ENCODE results near the gene STX18.

DNA sequence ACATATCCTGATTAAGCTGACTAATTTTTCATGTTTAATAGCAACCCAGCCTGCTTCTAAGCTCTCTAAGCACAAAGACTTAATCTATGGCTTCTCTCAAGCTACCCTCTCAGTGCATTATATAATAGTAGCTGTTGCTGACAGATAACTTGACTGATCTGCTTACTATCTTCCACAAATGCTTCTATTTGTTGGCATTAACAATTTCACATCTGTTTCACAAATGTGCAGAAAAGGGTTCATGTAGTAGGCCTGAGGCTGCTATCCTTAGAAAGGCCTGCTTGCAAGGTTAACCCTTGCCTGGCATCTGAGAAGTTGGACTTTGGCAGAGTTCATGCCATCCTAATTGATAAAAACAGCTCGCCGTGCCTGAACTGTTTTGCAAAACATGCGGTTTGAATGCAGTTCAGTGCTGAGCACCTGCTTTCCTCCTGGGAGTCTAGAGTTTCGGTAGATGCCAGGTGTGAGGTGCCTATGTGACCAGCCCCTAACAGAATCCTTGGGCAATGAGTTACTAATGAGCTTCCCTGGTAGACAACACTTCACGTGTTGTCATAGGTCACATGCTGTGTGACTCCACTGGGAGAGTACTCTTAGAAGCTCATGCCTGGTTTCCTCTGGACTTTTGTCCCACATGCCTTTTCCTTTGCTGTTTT, 86.5 kb downstream of the STX18 start:
- TF ChIP-seq, protein P1, sequence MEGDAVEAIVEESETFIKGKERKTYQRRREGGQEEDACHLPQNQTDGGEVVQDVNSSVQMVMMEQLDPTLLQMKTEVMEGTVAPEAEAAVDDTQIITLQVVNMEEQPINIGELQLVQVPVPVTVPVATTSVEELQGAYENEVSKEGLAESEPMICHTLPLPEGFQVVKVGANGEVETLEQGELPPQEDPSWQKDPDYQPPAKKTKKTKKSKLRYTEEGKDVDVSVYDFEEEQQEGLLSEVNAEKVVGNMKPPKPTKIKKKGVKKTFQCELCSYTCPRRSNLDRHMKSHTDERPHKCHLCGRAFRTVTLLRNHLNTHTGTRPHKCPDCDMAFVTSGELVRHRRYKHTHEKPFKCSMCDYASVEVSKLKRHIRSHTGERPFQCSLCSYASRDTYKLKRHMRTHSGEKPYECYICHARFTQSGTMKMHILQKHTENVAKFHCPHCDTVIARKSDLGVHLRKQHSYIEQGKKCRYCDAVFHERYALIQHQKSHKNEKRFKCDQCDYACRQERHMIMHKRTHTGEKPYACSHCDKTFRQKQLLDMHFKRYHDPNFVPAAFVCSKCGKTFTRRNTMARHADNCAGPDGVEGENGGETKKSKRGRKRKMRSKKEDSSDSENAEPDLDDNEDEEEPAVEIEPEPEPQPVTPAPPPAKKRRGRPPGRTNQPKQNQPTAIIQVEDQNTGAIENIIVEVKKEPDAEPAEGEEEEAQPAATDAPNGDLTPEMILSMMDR (IDR thresholded peaks at IDR 0.05 in 2 of 3, conservative IDR thresholded peaks at IDR 0.05 in 1 of 3; ENCODE audit: borderline replicate concordance in 1 of 3, insufficient read depth in 1 of 3, low read depth in 2 of 3, low read length in 2 of 3), result no peak
- TF ChIP-seq POLR2A (IDR thresholded peaks at IDR 0.05; ENCODE audit: borderline replicate concordance, extremely low read depth, insufficient read depth, insufficient read length) (no peak), SP1 (IDR thresholded peaks at IDR 0.05; ENCODE audit: low read depth) (no peak), POLR2AphosphoS5 (IDR thresholded peaks at IDR 0.05; ENCODE audit: low read depth, low read length) (no peak), YY1 (IDR thresholded peaks at IDR 0.05; ENCODE audit: extremely low read depth, insufficient replicate concordance, low read depth, low read length) (no peak), ZFX (IDR thresholded peaks at IDR 0.05) (no peak)
- TF ChIP-seq, protein P2, sequence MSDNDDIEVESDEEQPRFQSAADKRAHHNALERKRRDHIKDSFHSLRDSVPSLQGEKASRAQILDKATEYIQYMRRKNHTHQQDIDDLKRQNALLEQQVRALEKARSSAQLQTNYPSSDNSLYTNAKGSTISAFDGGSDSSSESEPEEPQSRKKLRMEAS (IDR thresholded peaks at IDR 0.05), result no peak
- TF ChIP-seq, protein P3, sequence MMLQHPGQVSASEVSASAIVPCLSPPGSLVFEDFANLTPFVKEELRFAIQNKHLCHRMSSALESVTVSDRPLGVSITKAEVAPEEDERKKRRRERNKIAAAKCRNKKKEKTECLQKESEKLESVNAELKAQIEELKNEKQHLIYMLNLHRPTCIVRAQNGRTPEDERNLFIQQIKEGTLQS (IDR thresholded peaks at IDR 0.05), result no peak
